CD14-positive monocyte (primary cell): ENCODE data around the gene STAT5A. TPM values are rescaled to one million over a fixed set of nuclear protein-coding genes. Genes with fewer than 3 reads are reported as not detected.

Source experiments
- DNase-seq, 3 donors: peaks; one replicate each; pipeline ENCODE4 v3.0.0-alpha.2; 2011 to 2022
- H2AFZ ChIP-seq: 2 replicates; pipeline ENCODE4 v1.6.0; 2012; ENCODE audit warnings: mild to moderate bottlenecking, low read depth, low read length, inconsistent platforms; ENCODE audit not compliant: insufficient read depth, poor library complexity, severe bottlenecking
- H3K27ac ChIP-seq, 2 donors: 1 replicate in 1 of 2; 2 replicates in 1 of 2; pipeline ENCODE4 v1.5.1; 2012 to 2013; ENCODE audit warnings: low read length in 2 of 2, control low read depth in 1 of 2, inconsistent platforms in 1 of 2, low read depth in 1 of 2, mild to moderate bottlenecking in 1 of 2
- H3K27me3 ChIP-seq, 2 donors: one replicate each; pipeline versions ENCODE4 v1.6.0 to v1.6.1; 2011 to 2013; ENCODE audit warnings: low read length in 2 of 2; ENCODE audit not compliant: control insufficient read depth in 2 of 2, insufficient read depth in 2 of 2
- H3K36me3 ChIP-seq, 2 donors: replicated peaks in 1 of 2; 1 replicate in 1 of 2; 2 replicates in 1 of 2; pipeline versions ENCODE4 v1.5.1 to v1.6.1; 2012 to 2013; ENCODE audit warnings: low read length in 2 of 2, control low read depth in 1 of 2, inconsistent platforms in 1 of 2, mild to moderate bottlenecking in 1 of 2; ENCODE audit not compliant: insufficient read depth in 2 of 2, control insufficient read depth in 1 of 2
- H3K4me1 ChIP-seq, 2 donors: 1 replicate in 1 of 2; 2 replicates in 1 of 2; pipeline versions ENCODE4 v1.5.1 to v1.6.1; 2012 to 2013; ENCODE audit warnings: low read length in 2 of 2, control low read depth in 1 of 2, inconsistent platforms in 1 of 2, mild to moderate bottlenecking in 1 of 2, moderate library complexity in 1 of 2; ENCODE audit not compliant: insufficient read depth in 2 of 2, control insufficient read depth in 1 of 2
- H3K4me2 ChIP-seq: replicated peaks from 2 replicates; pipeline ENCODE3; 2012; ENCODE audit warnings: low read length, moderate library complexity, mild to moderate bottlenecking; ENCODE audit not compliant: poor library complexity, severe bottlenecking; ENCODE audit errors: extremely low read depth
- H3K4me3 ChIP-seq, 3 experiments: fragments of 200-600 bp in 1 of 3; sonication (generic) in 1 of 3; replicated peaks in 1 of 3; 1 replicate in 2 of 3; 2 replicates in 1 of 3; pipeline ENCODE4 v1.5.1; 2011 to 2013; ENCODE audit warnings: low read length in 3 of 3, mild to moderate bottlenecking in 3 of 3, control low read depth in 2 of 3, low read depth in 2 of 3, inconsistent platforms in 1 of 3, moderate library complexity in 1 of 3
- H3K79me2 ChIP-seq: 2 replicates; pipeline ENCODE4 v1.6.0; 2012; ENCODE audit warnings: mild to moderate bottlenecking, control low read depth, inconsistent platforms, low read length, moderate library complexity; ENCODE audit not compliant: insufficient read depth
- H3K9ac ChIP-seq: 2 replicates; pipeline ENCODE4 v1.6.0; 2017; ENCODE audit warnings: low read length, mild to moderate bottlenecking; ENCODE audit not compliant: insufficient read depth, poor library complexity, severe bottlenecking
- H3K9me3 ChIP-seq, 2 donors: replicated peaks in 1 of 2; 1 replicate in 1 of 2; 2 replicates in 1 of 2; pipeline versions ENCODE4 v1.5.1 to v1.6.1; 2012 to 2013; ENCODE audit warnings: low read length in 2 of 2, control low read depth in 1 of 2; ENCODE audit not compliant: control insufficient read depth in 1 of 2, insufficient read depth in 1 of 2
- H4K20me1 ChIP-seq: 2 replicates; pipeline ENCODE4 v1.6.0; 2012; ENCODE audit warnings: mild to moderate bottlenecking, low read length, control low read depth, moderate library complexity; ENCODE audit not compliant: insufficient read depth
- H3K27ac Mint-ChIP-seq, 7 donors: one replicate each; pipeline ENCODE4 v1.8.0; 2020; ENCODE audit warnings: mild to moderate bottlenecking in 7 of 7, mixed read lengths in 7 of 7, moderate library complexity in 6 of 7, inconsistent platforms in 2 of 7
- H3K27me3 Mint-ChIP-seq, 3 donors: one replicate each; pipeline ENCODE4 v1.8.0; 2021 to 2022; ENCODE audit warnings: low read depth in 3 of 3, mild to moderate bottlenecking in 3 of 3, mixed read lengths in 3 of 3, moderate library complexity in 3 of 3, inconsistent platforms in 1 of 3
- H3K36me3 Mint-ChIP-seq, 2 donors: one replicate each; pipeline ENCODE4 v1.8.0; 2020; ENCODE audit warnings: mixed read lengths in 2 of 2, inconsistent platforms in 1 of 2, mild to moderate bottlenecking in 1 of 2
- H3K4me1 Mint-ChIP-seq: one replicate; pipeline ENCODE4 v1.8.0; 2020; ENCODE audit warnings: mild to moderate bottlenecking, mixed read lengths
- H3K4me3 Mint-ChIP-seq, 2 donors: one replicate each; pipeline ENCODE4 v1.8.0; 2020; ENCODE audit warnings: mild to moderate bottlenecking in 2 of 2, mixed read lengths in 2 of 2, moderate library complexity in 1 of 2
- H3K9me3 Mint-ChIP-seq, 7 donors: one replicate each; pipeline ENCODE4 v1.8.0; 2020 to 2022; ENCODE audit warnings: mixed read lengths in 7 of 7, mild to moderate bottlenecking in 6 of 7, moderate library complexity in 6 of 7, inconsistent platforms in 2 of 7
- WGBS: methylation state at CpG from one replicate; pipeline ENCODE4 v1.1.5; 2013; ENCODE audit warnings: missing lambda C conversion rate; ENCODE audit not compliant: insufficient coverage; 5-methylcytosine and 5-hydroxymethylcytosine counted together
- intact Hi-C, 2 donors: fragments of 100-400 bp; cut with micrococcal nuclease; formaldehyde crosslinking; loops; one replicate each; pipeline versions ENCODE4 v1.15.0 to v1.15.1; 2023
- polyA plus RNA-seq, 3 donors: library from polyadenylated mRNA; depleted of rRNA in 1 of 3; unstranded in 2 of 3; stranded (reverse) in 1 of 3; fragments of 300-500 nt in 2 of 3; fragments of >200 nt in 1 of 3; fragmentation: Illumina TruSeq in 2 of 3; gene quantifications; 1 replicate in 2 of 3; 2 replicates in 1 of 3; pipeline ENCODE4 v1.2.3, GENCODE V29; 2012 to 2021
- TF ChIP-seq, protein P1 (sequence below): fragments of 200-600 bp; IDR thresholded peaks from one replicate; pipeline ENCODE4 v1.8.0; 2022; ENCODE audit warnings: antibody characterized with exemption, mild to moderate bottlenecking

The STAT5A gene
- polyA plus RNA-seq, 3 donors = 30.5 to 91.1 (median 49.8) TPM

- H4K20me1 ChIP-seq = peaks cover 72% of the 10 kb centered on the region
- no peak overlapping the region for H3K4me2 ChIP-seq
- Mint-ChIP-seq H3K4me1 (peaks cover 42% of the 10 kb centered on the region), H3K4me3 (no peak overlapping the region), H3K27me3 (no peaks in the 10 kb centered on the region), H3K36me3 (peaks cover 56 to 67% of the 10 kb centered on the region in 2 donors), H3K27ac (peak overlapping the region in 5 of 7 donors; percentile 6 to 39 (median 37)), H3K9me3 (no peaks in the 10 kb centered on the region)
- no peaks in the 10 kb centered on the region for H3K27me3 ChIP-seq
- peaks cover 48% of the 10 kb centered on the region for H3K79me2 ChIP-seq
- peak overlapping the region in 1 of 2 donors; percentile 39 for H3K27ac ChIP-seq
- no peak overlapping the region for H3K9ac ChIP-seq
- H3K9me3 ChIP-seq = no peaks in the 10 kb centered on the region
- TF ChIP-seq, protein P1, sequence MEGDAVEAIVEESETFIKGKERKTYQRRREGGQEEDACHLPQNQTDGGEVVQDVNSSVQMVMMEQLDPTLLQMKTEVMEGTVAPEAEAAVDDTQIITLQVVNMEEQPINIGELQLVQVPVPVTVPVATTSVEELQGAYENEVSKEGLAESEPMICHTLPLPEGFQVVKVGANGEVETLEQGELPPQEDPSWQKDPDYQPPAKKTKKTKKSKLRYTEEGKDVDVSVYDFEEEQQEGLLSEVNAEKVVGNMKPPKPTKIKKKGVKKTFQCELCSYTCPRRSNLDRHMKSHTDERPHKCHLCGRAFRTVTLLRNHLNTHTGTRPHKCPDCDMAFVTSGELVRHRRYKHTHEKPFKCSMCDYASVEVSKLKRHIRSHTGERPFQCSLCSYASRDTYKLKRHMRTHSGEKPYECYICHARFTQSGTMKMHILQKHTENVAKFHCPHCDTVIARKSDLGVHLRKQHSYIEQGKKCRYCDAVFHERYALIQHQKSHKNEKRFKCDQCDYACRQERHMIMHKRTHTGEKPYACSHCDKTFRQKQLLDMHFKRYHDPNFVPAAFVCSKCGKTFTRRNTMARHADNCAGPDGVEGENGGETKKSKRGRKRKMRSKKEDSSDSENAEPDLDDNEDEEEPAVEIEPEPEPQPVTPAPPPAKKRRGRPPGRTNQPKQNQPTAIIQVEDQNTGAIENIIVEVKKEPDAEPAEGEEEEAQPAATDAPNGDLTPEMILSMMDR = no peak
- no peak overlapping the region for H3K4me3 ChIP-seq
- no peak overlapping the region for H2AFZ ChIP-seq
- H3K4me1 ChIP-seq = peaks cover 16 to 17% of the 10 kb centered on the region in 2 donors
- intact Hi-C loops = no loop called here
- peaks cover 41 to 64% of the 10 kb centered on the region in 2 donors for H3K36me3 ChIP-seq
- 20% methylated on average over 3 of the region's 8 CpGs for WGBS
- peak in 2 of 3 donors; percentile 22 to 56 for DNase-seq
Observed at GRCh38 chr17:42346481-42346880, 58.2 kb downstream of the STAT5A start.

DNA sequence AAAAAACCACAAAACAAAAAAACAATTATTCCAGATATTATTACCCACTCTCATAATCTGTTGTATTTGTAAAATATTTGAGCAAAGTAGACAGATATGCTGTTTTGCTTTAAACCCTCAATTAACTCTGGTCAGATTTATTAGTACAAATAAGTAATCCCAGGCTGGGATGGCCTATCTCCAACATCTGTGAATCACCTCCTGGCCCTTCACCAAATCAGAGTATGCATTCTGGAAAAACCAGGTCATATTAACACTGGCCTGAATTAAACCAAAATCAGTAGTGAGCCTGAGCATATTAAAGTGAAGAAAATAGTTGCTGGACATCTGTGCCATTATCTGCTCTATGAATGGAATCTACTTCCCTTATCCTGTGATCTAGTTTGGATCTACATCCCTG lies 58.9 kb downstream of the STAT5A start:
- H3K4me1 ChIP-seq = peaks cover 16 to 17% of the 10 kb centered on the region in 2 donors
- Mint-ChIP-seq H3K36me3 (peaks cover 50 to 59% of the 10 kb centered on the region in 2 donors), H3K4me1 (peaks cover 42% of the 10 kb centered on the region), H3K27ac (peak overlapping the region in 4 of 7 donors; percentile 32 to 74 (median 60)), H3K9me3 (no peaks in the 10 kb centered on the region), H3K27me3 (no peaks in the 10 kb centered on the region), H3K4me3 (no peak overlapping the region)
- TF ChIP-seq, protein P1 = no peak
- no peak overlapping the region for H3K4me2 ChIP-seq
- H4K20me1 ChIP-seq = peaks cover 72% of the 10 kb centered on the region
- H3K27ac ChIP-seq = peak overlapping the region in 1 of 2 donors; percentile 34
- no peak overlapping the region for H2AFZ ChIP-seq
- DNase-seq = no peak
- no peak overlapping the region for H3K4me3 ChIP-seq
- H3K27me3 ChIP-seq = no peaks in the 10 kb centered on the region
- H3K79me2 ChIP-seq = peaks cover 53% of the 10 kb centered on the region
- H3K9me3 ChIP-seq = no peaks in the 10 kb centered on the region
- peaks cover 34 to 57% of the 10 kb centered on the region in 2 donors for H3K36me3 ChIP-seq
- intact Hi-C loops = no loop called here
- no peak overlapping the region for H3K9ac ChIP-seq
